WTC11 (cell line): ENCODE data around the gene MTX1. TPM values are rescaled to one million over a fixed set of nuclear protein-coding genes. Genes with fewer than 3 reads are reported as not detected.
A peak's percentile ranks its signal among the peaks of the same experiment; 100 is the strongest.
"Not testable (repeated sequence)": the region's sequence is repeated elsewhere in the genome, so short reads cannot be mapped to it uniquely, and the experiment has no call there.

ENCODE experiments used
- ATAC-seq: fragments of 200-7000 bp; cut with Tn5 transposase; 2 replicates; pipeline ENCODE4 v1.10.0; 2021; ENCODE audit warnings: mild to moderate bottlenecking, moderate library complexity
- CTCF ChIA-PET: fragments of 300-600 bp; sonication (Branson Sonifier 250); formaldehyde crosslinking; loops from one replicate; lab custom pipeline; 2021; ENCODE audit warnings: antibody characterized with exemption; lab: Charles Lee
- POLR2A ChIA-PET: fragments of 350-600 bp; sonication (Branson Sonifier 250); formaldehyde crosslinking; loops from one replicate; lab custom pipeline; 2021; ENCODE audit warnings: antibody characterized with exemption; lab: Charles Lee
- DNase-seq: peaks from one replicate; pipeline ENCODE4 v3.0.0; 2021; ENCODE audit warnings: low spot score
- H3K27ac Mint-ChIP-seq: 2 replicates; pipeline ENCODE4 v1.8.0; 2021; ENCODE audit warnings: mixed read lengths
- H3K27me3 Mint-ChIP-seq: 2 replicates; pipeline ENCODE4 v1.8.0; 2021; ENCODE audit warnings: low read depth, mild to moderate bottlenecking, moderate library complexity, mixed read lengths
- H3K36me3 Mint-ChIP-seq: 2 replicates; pipeline ENCODE4 v1.8.0; 2021; ENCODE audit warnings: mixed read lengths
- H3K4me1 Mint-ChIP-seq: 2 replicates; pipeline ENCODE4 v1.8.0; 2022; ENCODE audit warnings: mixed read lengths
- H3K4me3 Mint-ChIP-seq: 2 replicates; pipeline ENCODE4 v1.8.0; 2021; ENCODE audit warnings: mild to moderate bottlenecking, moderate library complexity, mixed read lengths
- H3K9me3 Mint-ChIP-seq: 2 replicates; pipeline ENCODE4 v1.8.0; 2021; ENCODE audit warnings: mixed read lengths
- CBFB ChIP-seq: sonication (generic); formaldehyde crosslinking; IDR thresholded peaks from 2 replicates; pipeline ENCODE4 v1.8.1; 2022; ENCODE audit warnings: mild to moderate bottlenecking, low read depth, missing genetic modification reagents
- CTCF ChIP-seq: fragments of 200-600 bp; IDR thresholded peaks from 2 replicates; pipeline ENCODE4 v1.8.0; 2022; ENCODE audit warnings: antibody characterized with exemption
- ESRRA ChIP-seq: sonication (generic); formaldehyde crosslinking; IDR thresholded peaks from 2 replicates; pipeline ENCODE4 v1.8.1; 2022; ENCODE audit warnings: mild to moderate bottlenecking, missing genetic modification reagents, borderline replicate concordance
- FOXJ3 ChIP-seq: sonication (generic); formaldehyde crosslinking; IDR thresholded peaks from 2 replicates; pipeline ENCODE4 v1.9.0; 2021; ENCODE audit warnings: missing genetic modification reagents, mild to moderate bottlenecking, borderline replicate concordance
- FOXK1 ChIP-seq: sonication (generic); formaldehyde crosslinking; IDR thresholded peaks from 2 replicates; pipeline ENCODE4 v1.8.0; 2022; ENCODE audit warnings: mild to moderate bottlenecking, moderate library complexity, missing genetic modification reagents
- HMGXB4 ChIP-seq: sonication (generic); formaldehyde crosslinking; IDR thresholded peaks from 2 replicates; pipeline ENCODE4 v1.8.1; 2023; ENCODE audit warnings: mild to moderate bottlenecking, moderate library complexity, missing genetic modification reagents
- IRF2 ChIP-seq: sonication (generic); formaldehyde crosslinking; IDR thresholded peaks from 2 replicates; pipeline ENCODE4 v1.8.0; 2022; ENCODE audit warnings: low read depth, missing genetic modification reagents, borderline replicate concordance
- JUN ChIP-seq: sonication (generic); formaldehyde crosslinking; IDR thresholded peaks from 2 replicates; pipeline ENCODE4 v1.8.0; 2023; ENCODE audit warnings: mild to moderate bottlenecking, missing genetic modification reagents
- MXD4 ChIP-seq: fragments of 250-450 bp; sonication (Bioruptor Pico); IDR thresholded peaks from 2 replicates; pipeline ENCODE4 v1.8.0; 2021; ENCODE audit warnings: mild to moderate bottlenecking, moderate library complexity, borderline replicate concordance
- NR2C2 ChIP-seq: sonication (generic); formaldehyde crosslinking; IDR thresholded peaks from 2 replicates; pipeline ENCODE4 v1.8.0; 2022; ENCODE audit warnings: mild to moderate bottlenecking, missing genetic modification reagents
- NR3C1 ChIP-seq: sonication (generic); formaldehyde crosslinking; conservative IDR thresholded peaks from 2 replicates; pipeline ENCODE4 v1.8.1; 2023; ENCODE audit warnings: low read depth, mild to moderate bottlenecking, missing genetic modification reagents
- RELA ChIP-seq: sonication (generic); formaldehyde crosslinking; IDR thresholded peaks from 2 replicates; pipeline ENCODE4 v1.8.1; 2022; ENCODE audit warnings: missing genetic modification reagents, mild to moderate bottlenecking, borderline replicate concordance
- SMAD3 ChIP-seq: sonication (generic); formaldehyde crosslinking; IDR thresholded peaks from 2 replicates; pipeline ENCODE4 v1.8.0; 2022; ENCODE audit warnings: missing genetic modification reagents, mild to moderate bottlenecking, borderline replicate concordance
- SMAD4 ChIP-seq: sonication (generic); formaldehyde crosslinking; IDR thresholded peaks from 2 replicates; pipeline ENCODE4 v1.8.0; 2022; ENCODE audit warnings: mild to moderate bottlenecking, missing genetic modification reagents
- SOX15 ChIP-seq: fragments of 250-450 bp; sonication (Bioruptor Pico); IDR thresholded peaks from 2 replicates; pipeline ENCODE4 v1.9.0; 2021; ENCODE audit warnings: mild to moderate bottlenecking
- ZNF423 ChIP-seq: fragments of 250-450 bp; sonication (Bioruptor Pico); IDR thresholded peaks from 2 replicates; pipeline ENCODE4 v2.1.2; 2022; ENCODE audit warnings: mild to moderate bottlenecking, moderate library complexity
- total RNA-seq: library from RNA; stranded (reverse); gene quantifications from 3 replicates; pipeline ENCODE4 v1.2.3, GENCODE V29; 2021
- TF ChIP-seq, protein P1 (sequence below): sonication (generic); formaldehyde crosslinking; IDR thresholded peaks from 2 replicates; pipeline ENCODE4 v1.8.0; 2022; ENCODE audit warnings: mild to moderate bottlenecking, missing genetic modification reagents
- TF ChIP-seq, protein P2 (sequence below): fragments of 250-450 bp; sonication (Bioruptor Pico); IDR thresholded peaks from 2 replicates; pipeline ENCODE4 v2.1.2; 2022; ENCODE audit warnings: mild to moderate bottlenecking, moderate library complexity
- TF ChIP-seq, protein P3 (sequence below): sonication (generic); formaldehyde crosslinking; IDR thresholded peaks from 2 replicates; pipeline ENCODE4 v1.8.1; 2022; ENCODE audit warnings: mild to moderate bottlenecking, missing genetic modification reagents, moderate library complexity, borderline replicate concordance
- TF ChIP-seq, protein P4 (sequence below): sonication (generic); formaldehyde crosslinking; IDR thresholded peaks from 2 replicates; pipeline ENCODE4 v1.8.1; 2023; ENCODE audit warnings: mild to moderate bottlenecking, missing genetic modification reagents

The MTX1 gene
- total RNA-seq, 1 experiment from 2014 or later, result 62.8 TPM

DNA sequence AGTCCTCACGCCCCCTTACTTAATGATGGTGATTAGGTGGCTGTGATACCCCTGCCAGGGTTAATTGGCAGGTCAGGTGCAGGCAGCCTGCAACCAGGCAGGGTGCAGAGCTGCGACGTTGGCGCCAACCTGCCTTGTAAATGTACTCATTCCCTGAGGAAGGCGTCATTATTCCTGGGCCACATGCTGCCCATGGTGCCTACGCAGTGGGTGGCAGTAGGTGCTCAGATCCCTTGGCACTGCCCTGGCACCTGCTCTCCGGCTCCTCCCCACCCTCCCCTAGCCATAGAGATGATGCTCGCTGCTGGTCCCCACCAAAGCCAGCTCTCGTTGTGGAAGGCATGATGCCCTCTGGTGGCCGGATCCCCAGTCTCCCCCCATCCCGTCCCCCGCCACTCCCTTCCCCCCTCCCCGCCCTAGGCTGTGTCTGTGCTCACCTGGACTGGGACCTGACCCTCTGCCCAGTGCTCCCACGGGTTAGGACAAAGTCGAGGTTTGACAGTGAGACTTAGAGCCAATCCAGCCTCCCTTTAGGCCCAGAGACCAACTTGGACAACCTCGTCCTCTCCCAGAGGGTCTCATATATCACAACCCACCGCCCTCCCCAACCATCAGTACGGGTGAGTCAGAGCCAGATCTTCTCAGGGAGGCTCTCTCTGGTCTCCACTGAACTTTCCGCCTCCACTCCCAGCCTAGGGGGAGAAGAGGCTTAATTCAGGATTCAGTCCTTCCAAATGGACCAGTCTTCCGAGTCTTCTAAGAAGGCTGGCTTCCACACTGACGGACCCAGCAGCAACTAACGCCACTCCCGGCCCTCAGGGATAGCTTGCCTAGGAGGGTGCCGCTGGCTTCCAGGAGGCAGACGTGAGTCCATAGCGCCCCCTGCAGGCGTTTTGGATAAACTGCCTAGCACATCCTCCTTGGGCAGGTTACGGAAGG lies 41.1 kb upstream of the MTX1 start:
- Mint-ChIP-seq H3K27me3 (no peaks in the 10 kb centered on the region; the same call in 1 of the 2 replicates), H3K4me3 (peak overlapping the region; percentile 89), H3K9me3 (peaks cover 4% of the 10 kb centered on the region)
- CTCF ChIA-PET, result interaction anchor here (0.6 to 12.2 kb wide), 60 partner anchors 8 to 608 kb away, joined by 3 to 605 read pairs (median 6); partner anchors contain the start of genes ADAM15, CKS1B, DPM3 and EFNA1
- ATAC-seq, result peak; percentile 75
- no peak for TF ChIP-seq SMAD4 (CRISPR knock-in tag)
- 0 out of 2 replicates have a peak, but pooled peaks have one; percentile 9 for TF ChIP-seq FOXK1
- 0 out of 2 replicates have a peak, but pooled peaks have one; percentile 45 for TF ChIP-seq SMAD3
- TF ChIP-seq, protein P1, sequence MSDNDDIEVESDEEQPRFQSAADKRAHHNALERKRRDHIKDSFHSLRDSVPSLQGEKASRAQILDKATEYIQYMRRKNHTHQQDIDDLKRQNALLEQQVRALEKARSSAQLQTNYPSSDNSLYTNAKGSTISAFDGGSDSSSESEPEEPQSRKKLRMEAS (CRISPR knock-in tag), result peak; percentile 33; the same call in 1 of the 2 replicates
- peak; percentile 32; the same call in 1 of the 2 replicates for TF ChIP-seq HMGXB4
- no peak for TF ChIP-seq SOX15 (CRISPR knock-in tag)
- TF ChIP-seq, protein P2, sequence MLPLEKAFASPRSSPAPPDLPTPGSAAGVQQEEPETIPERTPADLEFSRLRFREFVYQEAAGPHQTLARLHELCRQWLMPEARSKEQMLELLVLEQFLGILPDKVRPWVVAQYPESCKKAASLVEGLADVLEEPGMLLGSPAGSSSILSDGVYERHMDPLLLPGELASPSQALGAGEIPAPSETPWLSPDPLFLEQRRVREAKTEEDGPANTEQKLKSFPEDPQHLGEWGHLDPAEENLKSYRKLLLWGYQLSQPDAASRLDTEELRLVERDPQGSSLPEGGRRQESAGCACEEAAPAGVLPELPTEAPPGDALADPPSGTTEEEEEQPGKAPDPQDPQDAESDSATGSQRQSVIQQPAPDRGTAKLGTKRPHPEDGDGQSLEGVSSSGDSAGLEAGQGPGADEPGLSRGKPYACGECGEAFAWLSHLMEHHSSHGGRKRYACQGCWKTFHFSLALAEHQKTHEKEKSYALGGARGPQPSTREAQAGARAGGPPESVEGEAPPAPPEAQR (CRISPR knock-in tag), result no peak
- peak; percentile 94 for TF ChIP-seq CTCF
- TF ChIP-seq JUN (CRISPR knock-in tag), result no peak
- TF ChIP-seq, all 79 proteins: peak for 5
- Mint-ChIP-seq H3K4me1 (peaks cover 24% of the 10 kb centered on the region), H3K36me3 (peaks cover 16% of the 10 kb centered on the region), H3K27ac (peak overlapping the region; percentile 90)
- DNase-seq, result peak; percentile 95
- POLR2A ChIA-PET, result interaction anchor here (1.0 to 1.6 kb wide), 7 partner anchors 27 to 103 kb away, joined by 3 to 4 read pairs (median 3); no protein-coding TSS in a partner anchor

DNA sequence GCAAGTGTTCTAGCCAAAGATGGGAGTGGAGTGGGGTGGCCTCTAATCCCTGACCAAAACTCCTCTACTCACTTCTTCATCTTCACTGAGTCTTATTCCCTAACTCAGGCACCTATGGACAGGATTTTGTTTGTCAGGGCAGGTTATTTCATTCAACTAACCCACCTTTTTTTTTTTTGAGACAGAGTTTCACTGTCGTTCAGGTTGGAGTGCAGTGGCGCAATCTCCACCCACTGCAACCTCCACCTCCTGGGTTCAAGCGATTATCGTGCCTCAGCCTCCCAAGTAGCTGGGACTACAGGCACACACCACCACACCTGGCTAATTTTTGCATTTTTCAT lies 40.4 kb upstream of the MTX1 start:
- not testable (repeated sequence) for H3K27ac Mint-ChIP-seq, H3K9me3 Mint-ChIP-seq, H3K27me3 Mint-ChIP-seq, ATAC-seq, DNase-seq
- 0 out of 2 replicates have a peak, but pooled peaks have one; percentile 5 for TF ChIP-seq FOXK1
- ChIA-PET POLR2A (interaction anchor here (0.5 to 1.3 kb wide), 4 partner anchors 17 to 77 kb away, joined by 3 to 4 read pairs (median 4); no protein-coding TSS in a partner anchor), CTCF (interaction anchor here (0.7 to 12.2 kb wide), 45 partner anchors 8 to 305 kb away, joined by 3 to 605 read pairs (median 8); partner anchors contain the start of genes ADAM15, CKS1B, DPM3 and EFNA1)
- peaks cover 26% of the 10 kb centered on the region for H3K4me1 Mint-ChIP-seq
- H3K4me3 Mint-ChIP-seq, result peak overlapping the region; percentile 89
- peaks cover 16% of the 10 kb centered on the region for H3K36me3 Mint-ChIP-seq

DNA sequence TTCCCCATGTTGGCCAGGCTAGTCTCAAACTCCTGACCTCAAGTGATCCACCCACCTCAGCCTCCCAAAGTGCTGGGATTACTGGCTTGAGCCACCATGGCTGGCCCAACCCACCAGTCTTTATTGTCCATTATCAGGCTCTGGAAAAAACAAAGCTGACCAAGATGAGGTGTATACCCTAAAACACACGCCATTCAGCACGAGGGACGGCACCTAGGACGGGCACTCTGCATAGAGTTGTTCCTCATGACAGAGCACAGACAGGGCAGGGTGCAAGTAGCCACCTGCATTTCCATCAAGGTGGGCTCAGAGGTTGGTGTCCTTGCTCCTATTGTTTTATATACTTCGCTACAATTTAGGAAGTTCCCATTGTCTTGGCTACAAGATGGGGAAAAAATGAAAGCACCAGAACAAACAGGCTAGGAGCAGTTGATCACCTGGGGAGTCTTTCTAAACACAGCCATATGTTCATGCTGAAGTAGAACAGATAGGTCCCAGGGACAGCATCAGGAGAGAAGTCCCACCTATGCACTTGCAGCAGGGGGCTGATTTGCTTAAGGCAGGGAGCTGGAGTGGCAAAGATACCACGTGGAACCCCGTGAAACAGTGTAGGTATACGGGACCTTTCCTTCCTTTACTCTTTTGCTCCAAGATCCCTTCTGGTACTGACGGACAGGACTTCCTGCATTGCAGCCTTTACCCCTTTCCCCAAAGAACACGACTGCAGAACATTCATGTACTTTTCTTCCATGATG lies 39.9 kb upstream of the MTX1 start:
- ATAC-seq (no peak), DNase-seq (no peak)
- Mint-ChIP-seq H3K27me3 (no peaks in the 10 kb centered on the region; the same call in 1 of the 2 replicates), H3K4me1 (peaks cover 26% of the 10 kb centered on the region), H3K4me3 (no peak overlapping the region), H3K27ac (no peak overlapping the region), H3K36me3 (peaks cover 16% of the 10 kb centered on the region), H3K9me3 (peaks cover 4% of the 10 kb centered on the region)
- ChIA-PET CTCF (interaction anchor here (0.7 to 12.2 kb wide), 41 partner anchors 7 to 306 kb away, joined by 3 to 605 read pairs (median 14); partner anchors contain the start of genes ADAM15, DPM3, EFNA1 and EFNA3), POLR2A (interaction anchor here (0.5 to 1.3 kb wide), 4 partner anchors 17 to 77 kb away, joined by 3 to 4 read pairs (median 4); no protein-coding TSS in a partner anchor)
- TF ChIP-seq, protein P3, sequence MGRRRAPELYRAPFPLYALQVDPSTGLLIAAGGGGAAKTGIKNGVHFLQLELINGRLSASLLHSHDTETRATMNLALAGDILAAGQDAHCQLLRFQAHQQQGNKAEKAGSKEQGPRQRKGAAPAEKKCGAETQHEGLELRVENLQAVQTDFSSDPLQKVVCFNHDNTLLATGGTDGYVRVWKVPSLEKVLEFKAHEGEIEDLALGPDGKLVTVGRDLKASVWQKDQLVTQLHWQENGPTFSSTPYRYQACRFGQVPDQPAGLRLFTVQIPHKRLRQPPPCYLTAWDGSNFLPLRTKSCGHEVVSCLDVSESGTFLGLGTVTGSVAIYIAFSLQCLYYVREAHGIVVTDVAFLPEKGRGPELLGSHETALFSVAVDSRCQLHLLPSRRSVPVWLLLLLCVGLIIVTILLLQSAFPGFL (CRISPR knock-in tag), result no peak
- TF ChIP-seq NR3C1 (CRISPR knock-in tag) (no peak), JUN (CRISPR knock-in tag) (no peak), CBFB (CRISPR knock-in tag) (no peak), ESRRA (CRISPR knock-in tag) (no peak), IRF2 (CRISPR knock-in tag) (no peak), MXD4 (CRISPR knock-in tag) (no peak), FOXJ3 (CRISPR knock-in tag) (no peak), SMAD3 (no peak), RELA (CRISPR knock-in tag) (no peak), ZNF423 (CRISPR knock-in tag) (no peak), NR2C2 (CRISPR knock-in tag) (no peak)
- TF ChIP-seq, protein P4, sequence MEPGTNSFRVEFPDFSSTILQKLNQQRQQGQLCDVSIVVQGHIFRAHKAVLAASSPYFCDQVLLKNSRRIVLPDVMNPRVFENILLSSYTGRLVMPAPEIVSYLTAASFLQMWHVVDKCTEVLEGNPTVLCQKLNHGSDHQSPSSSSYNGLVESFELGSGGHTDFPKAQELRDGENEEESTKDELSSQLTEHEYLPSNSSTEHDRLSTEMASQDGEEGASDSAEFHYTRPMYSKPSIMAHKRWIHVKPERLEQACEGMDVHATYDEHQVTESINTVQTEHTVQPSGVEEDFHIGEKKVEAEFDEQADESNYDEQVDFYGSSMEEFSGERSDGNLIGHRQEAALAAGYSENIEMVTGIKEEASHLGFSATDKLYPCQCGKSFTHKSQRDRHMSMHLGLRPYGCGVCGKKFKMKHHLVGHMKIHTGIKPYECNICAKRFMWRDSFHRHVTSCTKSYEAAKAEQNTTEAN (CRISPR knock-in tag), result no peak
